Endothelial cell (in vitro differentiated cells): ENCODE measurements around the gene TMIGD1. TPM values are rescaled to one million over a fixed set of nuclear protein-coding genes. Genes with fewer than 3 reads are reported as not detected.
"Not testable (repeated sequence)": the region's sequence is repeated elsewhere in the genome, so short reads cannot be mapped to it uniquely, and the experiment has no call there.

Experiments used
- DNase-seq: peaks from one replicate; pipeline ENCODE4 v3.0.0; 2021; ENCODE audit warnings: low spot score
- H3K27ac Mint-ChIP-seq: one replicate; pipeline ENCODE4 v1.8.0; 2021; ENCODE audit warnings: mixed read lengths, inconsistent platforms; ENCODE audit not compliant: unreplicated experiment
- H3K27me3 Mint-ChIP-seq: one replicate; pipeline ENCODE4 v1.8.0; 2021; ENCODE audit warnings: mild to moderate bottlenecking, moderate library complexity, mixed read lengths, inconsistent platforms; ENCODE audit not compliant: unreplicated experiment
- H3K36me3 Mint-ChIP-seq: one replicate; pipeline ENCODE4 v1.8.0; 2021; ENCODE audit warnings: mild to moderate bottlenecking, low read depth, mixed read lengths, inconsistent platforms; ENCODE audit not compliant: unreplicated experiment
- H3K4me1 Mint-ChIP-seq: one replicate; pipeline ENCODE4 v1.8.0; 2021; ENCODE audit warnings: mild to moderate bottlenecking, mixed read lengths, inconsistent platforms; ENCODE audit not compliant: unreplicated experiment
- H3K4me3 Mint-ChIP-seq: one replicate; pipeline ENCODE4 v1.8.0; 2021; ENCODE audit warnings: mild to moderate bottlenecking, mixed read lengths, inconsistent platforms; ENCODE audit not compliant: unreplicated experiment
- H3K9me3 Mint-ChIP-seq: one replicate; pipeline ENCODE4 v1.8.0; 2021; ENCODE audit warnings: mixed read lengths, inconsistent platforms; ENCODE audit not compliant: unreplicated experiment
- total RNA-seq: library from RNA; stranded (reverse); fragmentation: NEBNext Ultra II Directional; extraction: Animal tissue kit (Norgen Biotek cat#: 25700); gene quantifications from one replicate; pipeline ENCODE4 v1.2.1, GENCODE V29; 2021; ENCODE audit not compliant: unreplicated experiment
- TF ChIP-seq, protein P1 (sequence below): fragments of 200-600 bp; sonication (generic); IDR thresholded peaks from one replicate; pipeline ENCODE4 v1.5.0; 2021; ENCODE audit warnings: antibody characterized with exemption; ENCODE audit not compliant: unreplicated experiment

Gene TMIGD1
- total RNA-seq, 1 donor from 2014 or later, result not detected

DNA sequence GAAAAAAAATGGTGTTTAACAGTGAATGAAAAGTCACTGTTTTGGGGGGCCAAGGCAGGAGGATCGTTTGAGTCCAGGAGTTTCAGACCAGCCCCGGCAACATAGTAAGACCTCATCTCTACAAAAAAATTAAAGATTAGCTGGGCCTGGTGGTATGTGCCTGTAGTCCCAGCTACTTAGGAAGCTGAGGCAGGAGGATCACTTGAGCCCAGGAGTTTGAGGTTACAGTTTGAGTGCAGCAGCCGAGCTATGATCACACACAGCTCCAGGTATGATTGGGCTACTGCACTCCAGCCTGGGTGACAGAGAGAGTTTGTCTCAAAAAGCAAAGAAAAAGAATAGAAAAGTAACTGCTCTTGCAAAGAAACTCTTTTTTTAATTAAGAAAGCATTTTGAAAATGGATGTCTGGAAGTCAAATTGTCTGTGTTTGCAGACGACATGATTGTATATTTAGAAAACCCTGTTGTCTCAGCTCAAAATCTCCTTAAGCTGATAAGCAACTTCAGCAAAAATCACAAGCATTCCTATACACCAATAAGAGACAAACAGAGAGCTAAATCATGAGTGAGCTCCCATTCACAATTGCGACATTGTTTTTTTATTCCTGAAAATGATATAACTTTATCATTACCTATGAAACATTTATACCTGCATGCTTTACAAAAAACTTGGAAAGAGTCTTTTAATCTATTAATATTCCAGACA, 24.4 kb upstream of the TMIGD1 start:
- TF ChIP-seq, protein P1, sequence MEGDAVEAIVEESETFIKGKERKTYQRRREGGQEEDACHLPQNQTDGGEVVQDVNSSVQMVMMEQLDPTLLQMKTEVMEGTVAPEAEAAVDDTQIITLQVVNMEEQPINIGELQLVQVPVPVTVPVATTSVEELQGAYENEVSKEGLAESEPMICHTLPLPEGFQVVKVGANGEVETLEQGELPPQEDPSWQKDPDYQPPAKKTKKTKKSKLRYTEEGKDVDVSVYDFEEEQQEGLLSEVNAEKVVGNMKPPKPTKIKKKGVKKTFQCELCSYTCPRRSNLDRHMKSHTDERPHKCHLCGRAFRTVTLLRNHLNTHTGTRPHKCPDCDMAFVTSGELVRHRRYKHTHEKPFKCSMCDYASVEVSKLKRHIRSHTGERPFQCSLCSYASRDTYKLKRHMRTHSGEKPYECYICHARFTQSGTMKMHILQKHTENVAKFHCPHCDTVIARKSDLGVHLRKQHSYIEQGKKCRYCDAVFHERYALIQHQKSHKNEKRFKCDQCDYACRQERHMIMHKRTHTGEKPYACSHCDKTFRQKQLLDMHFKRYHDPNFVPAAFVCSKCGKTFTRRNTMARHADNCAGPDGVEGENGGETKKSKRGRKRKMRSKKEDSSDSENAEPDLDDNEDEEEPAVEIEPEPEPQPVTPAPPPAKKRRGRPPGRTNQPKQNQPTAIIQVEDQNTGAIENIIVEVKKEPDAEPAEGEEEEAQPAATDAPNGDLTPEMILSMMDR, result no peak
- DNase-seq, result no peak
- H3K27ac Mint-ChIP-seq, result no peak overlapping the region
- no peaks in the 10 kb centered on the region for H3K9me3 Mint-ChIP-seq
- no peaks in the 10 kb centered on the region for H3K4me1 Mint-ChIP-seq
- no peaks in the 10 kb centered on the region for H3K27me3 Mint-ChIP-seq
- no peak overlapping the region for H3K4me3 Mint-ChIP-seq
- H3K36me3 Mint-ChIP-seq, result no peaks in the 10 kb centered on the region

DNA sequence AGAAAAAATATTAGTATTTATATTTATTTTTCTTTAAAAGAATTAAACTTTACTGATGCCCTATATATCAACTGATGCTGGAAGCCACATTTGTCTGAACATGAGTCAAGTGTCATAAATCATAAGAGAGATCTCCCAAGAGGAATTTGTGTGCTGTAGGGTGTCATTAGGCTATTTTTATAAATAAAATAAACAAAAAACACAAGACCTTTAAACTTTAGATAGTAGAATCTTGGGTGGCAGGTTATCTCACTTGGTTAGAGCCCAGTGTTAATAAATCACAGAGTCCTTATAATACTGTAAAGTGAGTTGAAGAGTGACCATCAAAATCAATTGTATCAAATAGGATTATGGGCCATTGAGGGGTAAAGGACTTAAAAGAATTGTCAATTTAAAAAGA, 23.6 kb upstream of the TMIGD1 start:
- no peak for DNase-seq
- H3K36me3 Mint-ChIP-seq, result no peaks in the 10 kb centered on the region
- no peak overlapping the region for H3K4me3 Mint-ChIP-seq
- no peak overlapping the region for H3K27ac Mint-ChIP-seq
- TF ChIP-seq, protein P1, result no peak
- no peaks in the 10 kb centered on the region for H3K27me3 Mint-ChIP-seq
- no peaks in the 10 kb centered on the region for H3K9me3 Mint-ChIP-seq
- H3K4me1 Mint-ChIP-seq, result no peaks in the 10 kb centered on the region

DNA sequence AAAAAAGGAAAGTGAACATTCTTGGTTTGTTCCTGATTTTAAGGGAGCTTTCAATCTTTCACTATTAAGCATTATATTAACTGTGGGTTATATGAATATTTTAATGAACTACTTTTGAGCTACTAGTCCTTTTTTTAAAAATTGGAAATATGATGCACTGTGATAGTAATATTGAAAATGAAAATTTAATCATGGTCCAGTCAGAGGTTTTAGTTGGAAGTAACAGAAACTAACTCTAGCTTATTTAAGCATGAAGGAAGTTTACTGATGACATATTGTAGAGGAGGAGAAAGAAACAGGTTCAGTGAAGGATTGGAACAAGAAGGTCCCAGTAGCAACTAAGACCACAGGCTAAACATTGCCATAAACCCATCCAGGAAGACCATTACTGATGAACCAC, 20.8 kb upstream of the TMIGD1 start:
- Mint-ChIP-seq H3K27me3 (no peaks in the 10 kb centered on the region), H3K4me3 (no peak overlapping the region), H3K4me1 (peaks cover 3% of the 10 kb centered on the region), H3K9me3 (no peaks in the 10 kb centered on the region), H3K36me3 (no peaks in the 10 kb centered on the region), H3K27ac (no peak overlapping the region)
- DNase-seq, result no peak
- TF ChIP-seq, protein P1, result no peak

DNA sequence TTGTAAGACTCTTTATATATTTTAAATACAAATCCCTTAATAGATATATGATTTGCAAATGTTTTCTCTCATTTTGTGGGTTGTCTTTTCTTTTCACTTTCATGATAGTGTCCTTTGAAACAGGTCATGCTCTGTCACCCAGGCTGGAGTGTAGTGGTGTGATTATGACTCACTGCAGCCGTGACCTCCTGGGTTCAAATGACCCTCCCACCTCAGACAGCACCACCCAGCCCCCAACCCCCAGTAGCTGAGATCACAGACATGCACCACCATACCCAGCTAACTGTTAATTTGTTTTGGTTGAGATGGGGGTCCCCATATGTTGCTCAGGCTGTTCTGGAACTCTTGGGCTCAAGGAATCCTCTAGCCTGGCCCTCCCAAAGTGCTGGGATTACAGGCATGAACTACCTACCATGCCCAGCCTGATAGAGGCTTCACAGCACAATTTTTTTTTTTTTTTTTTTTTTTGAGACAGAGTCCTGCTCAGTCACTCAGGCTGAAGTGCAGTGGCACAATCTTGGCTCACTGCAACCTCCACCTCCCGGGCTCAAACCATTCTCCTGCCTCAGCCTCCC, 18.5 kb upstream of the TMIGD1 start:
- H3K36me3 Mint-ChIP-seq, result no peaks in the 10 kb centered on the region
- DNase-seq, result no peak
- H3K27ac Mint-ChIP-seq, result no peak overlapping the region
- H3K27me3 Mint-ChIP-seq, result no peaks in the 10 kb centered on the region
- H3K4me3 Mint-ChIP-seq, result no peak overlapping the region
- H3K4me1 Mint-ChIP-seq, result peaks cover 3% of the 10 kb centered on the region
- TF ChIP-seq, protein P1, result no peak
- H3K9me3 Mint-ChIP-seq, result no peaks in the 10 kb centered on the region

DNA sequence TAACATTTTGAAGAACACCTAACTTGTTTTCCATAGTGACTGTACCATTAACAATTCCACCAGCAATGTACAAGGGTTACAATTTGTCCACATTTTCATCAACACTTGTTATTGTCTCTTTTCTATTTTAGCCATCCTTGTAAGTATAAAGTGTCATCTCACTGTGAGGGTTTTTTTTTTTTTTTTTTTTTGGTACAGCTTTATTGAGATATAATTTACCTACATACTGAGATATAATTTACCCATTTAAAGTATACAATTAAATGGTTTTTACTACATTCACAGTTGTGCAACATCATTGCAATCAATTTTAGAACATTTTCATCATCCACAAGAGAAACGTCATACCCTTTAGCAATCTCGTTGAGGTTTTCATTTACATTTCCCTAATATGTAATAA, 17.9 kb upstream of the TMIGD1 start:
- DNase-seq, result no peak
- H3K4me1 Mint-ChIP-seq, result peaks cover 3% of the 10 kb centered on the region
- no peak overlapping the region for H3K4me3 Mint-ChIP-seq
- H3K27me3 Mint-ChIP-seq, result no peaks in the 10 kb centered on the region
- TF ChIP-seq, protein P1, result no peak
- no peaks in the 10 kb centered on the region for H3K9me3 Mint-ChIP-seq
- no peaks in the 10 kb centered on the region for H3K36me3 Mint-ChIP-seq
- no peak overlapping the region for H3K27ac Mint-ChIP-seq

DNA sequence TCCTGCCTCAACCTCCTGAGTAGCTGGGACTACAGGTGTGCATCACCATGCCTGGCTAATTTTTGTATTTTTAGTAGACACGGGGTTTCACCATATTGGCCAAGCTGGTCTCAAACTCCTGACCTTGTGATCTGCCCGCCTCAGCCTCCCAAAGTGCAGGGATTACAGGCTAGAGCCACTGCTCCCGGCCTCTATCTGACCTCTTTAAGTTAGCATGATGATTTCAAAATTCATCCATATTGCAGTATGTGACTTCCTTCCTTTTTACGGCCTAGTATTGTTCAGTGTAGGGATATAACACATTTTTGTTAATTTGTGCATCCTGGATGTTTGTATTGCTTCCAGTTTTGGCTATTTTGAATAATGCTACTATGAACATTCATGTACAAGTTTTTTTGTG, 17.4 kb upstream of the TMIGD1 start:
- not testable (repeated sequence) for H3K4me3 Mint-ChIP-seq, H3K27me3 Mint-ChIP-seq, DNase-seq, H3K9me3 Mint-ChIP-seq, H3K27ac Mint-ChIP-seq, H3K36me3 Mint-ChIP-seq, H3K4me1 Mint-ChIP-seq
